HG02642 (cell line): Measurements from ENCODE around the gene NTRK1.

Experiments
- ATAC-seq: cut with Tn5 transposase; IDR thresholded peaks from one replicate; pipeline ENCODE4 v1.9.1; 2021; ENCODE audit warnings: mild to moderate bottlenecking; ENCODE audit not compliant: unreplicated experiment, poor library complexity

NTRK1 gene

GRCh38 chr1:156854634-156855033 lies 6.0 kb upstream of the NTRK1 start:
- no peak for ATAC-seq

GRCh38 chr1:156856282-156856785 lies 4.3 kb upstream of the NTRK1 start:
- no peak for ATAC-seq

- ATAC-seq = no peak
Measured at GRCh38 chr1:156857532-156857931, 3.1 kb upstream of the NTRK1 start.

GRCh38 chr1:156858555-156858956 lies 2.1 kb upstream of the NTRK1 start:
- ATAC-seq = no peak

- no peak for ATAC-seq
Measured at GRCh38 chr1:156858959-156859522, 1.6 kb upstream of the NTRK1 start, which contains the start of gene INSRR. Gene INSRR, minus strand, starts transcription at chr1:156859117. Its CDS starts 496 bp downstream, at chr1:156858621.

GRCh38 chr1:156859523-156860112 lies 1.0 kb upstream of the NTRK1 start:
- no peak for ATAC-seq

- no peak for ATAC-seq
Measured at GRCh38 chr1:156860113-156860627, 495 bp upstream of the NTRK1 start.

- no peak for ATAC-seq
Measured at GRCh38 chr1:156862584-156862983, 1.9 kb downstream of the NTRK1 start.

GRCh38 chr1:156862997-156863599 lies 2.4 kb downstream of the NTRK1 start:
- no peak for ATAC-seq

- no peak for ATAC-seq
Measured at GRCh38 chr1:156863631-156864030, 3.0 kb downstream of the NTRK1 start.

GRCh38 chr1:156864796-156865195 lies 4.1 kb downstream of the NTRK1 start:
- no peak for ATAC-seq

GRCh38 chr1:156865258-156865657 lies 4.6 kb downstream of the NTRK1 start:
- no peak for ATAC-seq

GRCh38 chr1:156865865-156866248 lies 5.2 kb downstream of the NTRK1 start:
- no peak for ATAC-seq

GRCh38 chr1:156866249-156866909 lies 5.7 kb downstream of the NTRK1 start:
- ATAC-seq = no peak

GRCh38 chr1:156868341-156868740 lies 7.7 kb downstream of the NTRK1 start:
- no peak for ATAC-seq

GRCh38 chr1:156869455-156869854 lies 8.8 kb downstream of the NTRK1 start:
- no peak for ATAC-seq

GRCh38 chr1:156873659-156874058 lies 13.0 kb downstream of the NTRK1 start:
- ATAC-seq = no peak

- ATAC-seq = no peak
Measured at GRCh38 chr1:156874142-156874541, 13.5 kb downstream of the NTRK1 start.

GRCh38 chr1:156874572-156875340 lies 14.1 kb downstream of the NTRK1 start:
- ATAC-seq = no peak

GRCh38 chr1:156875341-156875615 lies 14.6 kb downstream of the NTRK1 start:
- no peak for ATAC-seq

GRCh38 chr1:156876281-156876680 lies 15.6 kb downstream of the NTRK1 start:
- ATAC-seq = no peak
